ENCODE measurements around the gene ZFP92. TPM values are rescaled to one million over a fixed set of nuclear protein-coding genes. Genes with fewer than 3 reads are reported as not detected.

Gene ZFP92
- not detected in 2 replicates for total RNA-seq (2014; rRNA removed; shearing (Covaris generic))

GRCh38 chrX:153411255-153411987 lies at the start of gene ZFP92:
ZFP92 (plus strand) TSS chrX:153411472; CDS start chrX:153418323, 6,851 bp downstream.
- peak; percentile 28 for DNase-seq (ENCODE audit: low spot score)
- in situ Hi-C loops (cut with HindIII; ENCODE audit: low sequenced_read_pairs): no loop called here

DNA sequence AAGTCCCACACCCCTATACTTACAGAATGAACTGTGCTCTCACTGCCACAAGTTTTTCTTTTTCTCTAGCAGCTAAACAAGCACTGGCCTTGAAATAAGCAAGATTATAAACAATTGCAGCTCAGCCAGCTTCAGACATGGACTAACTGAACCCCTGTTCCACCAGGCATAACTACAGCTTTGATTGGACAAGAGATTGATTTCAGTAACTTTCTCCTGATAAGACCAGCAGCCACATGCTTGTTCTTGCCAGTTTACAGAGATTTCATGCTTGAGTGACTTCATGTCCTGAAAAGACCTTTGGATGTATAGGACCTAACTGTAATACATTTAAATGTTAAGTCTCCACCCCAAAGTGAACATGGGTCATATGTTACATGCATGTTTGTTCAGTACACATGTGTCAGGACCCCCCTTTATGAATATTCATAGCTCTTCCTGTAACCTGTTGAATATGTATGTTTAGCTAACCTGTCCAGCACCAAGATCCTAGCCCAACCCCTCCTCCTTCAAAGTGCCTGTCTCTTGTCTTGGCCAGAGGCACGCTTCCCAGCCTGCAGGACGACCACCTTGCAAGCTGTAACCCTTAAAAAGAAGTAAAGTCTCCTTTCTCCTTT lies 49.4 kb upstream of the ZFP92 start:
- in situ Hi-C loops (cut with HindIII; ENCODE audit: low sequenced_read_pairs): no loop called here
- no peak for DNase-seq (ENCODE audit: low spot score)

- in situ Hi-C loops (cut with HindIII; ENCODE audit: low sequenced_read_pairs): no loop called here
Observed at GRCh38 chrX:153365670-153366069, 45.6 kb upstream of the ZFP92 start.

DNA sequence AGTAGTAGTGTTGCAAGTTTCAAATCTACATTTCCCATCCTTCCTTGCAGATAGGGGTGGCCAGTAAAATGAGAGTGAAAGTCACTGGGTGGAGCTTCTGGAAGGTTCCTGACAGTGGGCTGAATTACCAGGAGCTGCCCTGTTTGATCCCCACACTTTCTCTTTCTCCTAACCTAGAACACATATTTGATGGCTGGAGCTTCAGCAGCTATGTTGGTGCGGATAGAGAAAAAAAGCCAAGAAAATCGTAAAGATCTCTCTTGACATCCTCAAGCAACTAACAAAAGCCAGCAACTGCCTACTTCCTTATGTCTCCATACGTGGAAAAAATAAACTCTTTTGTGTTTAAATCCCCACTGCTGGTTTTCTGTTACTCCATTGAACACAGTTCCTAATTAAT lies 45.2 kb upstream of the ZFP92 start:
- DNase-seq (ENCODE audit: low spot score): no peak
- in situ Hi-C loops (cut with HindIII; ENCODE audit: low sequenced_read_pairs): no loop called here

More at GRCh38 chrX:153365670-153366069, 45.6 kb upstream of the ZFP92 start:
- no peak for DNase-seq (ENCODE audit: low spot score)

- in situ Hi-C loops (cut with HindIII; ENCODE audit: low sequenced_read_pairs): no loop called here
Observed at GRCh38 chrX:153366878-153367538, 44.3 kb upstream of the ZFP92 start.

DNA sequence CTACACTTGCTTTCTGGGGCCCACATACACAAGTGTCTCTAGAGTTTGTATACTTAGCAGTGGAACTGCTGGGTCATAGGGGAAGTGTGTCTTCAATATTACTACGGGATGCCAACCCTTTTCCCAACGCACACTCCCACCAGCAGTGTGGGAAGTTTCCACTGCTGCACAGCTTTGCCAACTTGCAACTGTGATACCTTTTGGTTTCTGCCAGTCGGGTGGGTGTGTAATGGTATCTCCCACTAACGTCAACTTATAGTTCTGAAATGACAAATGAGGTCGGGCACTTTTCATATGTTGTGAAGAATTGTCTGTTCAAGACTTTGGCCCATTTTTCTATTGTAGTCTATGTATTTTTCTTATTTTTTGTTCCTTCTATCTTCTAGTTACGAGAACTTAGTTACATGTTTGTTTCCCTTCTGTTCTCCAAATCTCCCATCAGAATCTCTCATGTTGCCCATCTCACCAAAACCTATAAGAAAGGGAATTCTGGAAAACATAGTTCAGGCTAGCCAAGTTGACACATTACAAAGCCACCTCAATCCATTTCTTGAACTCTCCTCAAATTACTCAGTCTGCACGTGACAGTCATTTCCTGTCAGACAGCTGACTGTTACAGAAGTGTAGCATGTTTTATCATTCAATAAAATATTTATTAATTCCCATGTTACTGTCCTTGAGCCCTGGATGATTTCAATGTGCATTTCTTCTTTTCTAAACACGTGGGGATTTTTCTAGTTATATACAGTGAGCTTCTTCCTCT lies 40.8 kb upstream of the ZFP92 start:
- DNase-seq (ENCODE audit: low spot score): no peak
- in situ Hi-C loops (cut with HindIII; ENCODE audit: low sequenced_read_pairs): no loop called here

More at GRCh38 chrX:153366878-153367538, 44.3 kb upstream of the ZFP92 start:
- DNase-seq (ENCODE audit: low spot score): no peak

- in situ Hi-C loops (cut with HindIII; ENCODE audit: low sequenced_read_pairs): no loop called here
- DNase-seq (ENCODE audit: low spot score): no peak
Observed at GRCh38 chrX:153371256-153371655, 40.0 kb upstream of the ZFP92 start.

- no peak for DNase-seq (ENCODE audit: low spot score)
- in situ Hi-C loops (cut with HindIII; ENCODE audit: low sequenced_read_pairs): no loop called here
Observed at GRCh38 chrX:153372949-153373348, 38.3 kb upstream of the ZFP92 start.

GRCh38 chrX:153374426-153374825 lies 36.8 kb upstream of the ZFP92 start:
- in situ Hi-C loops (cut with HindIII; ENCODE audit: low sequenced_read_pairs): no loop called here
- DNase-seq (ENCODE audit: low spot score): no peak

DNA sequence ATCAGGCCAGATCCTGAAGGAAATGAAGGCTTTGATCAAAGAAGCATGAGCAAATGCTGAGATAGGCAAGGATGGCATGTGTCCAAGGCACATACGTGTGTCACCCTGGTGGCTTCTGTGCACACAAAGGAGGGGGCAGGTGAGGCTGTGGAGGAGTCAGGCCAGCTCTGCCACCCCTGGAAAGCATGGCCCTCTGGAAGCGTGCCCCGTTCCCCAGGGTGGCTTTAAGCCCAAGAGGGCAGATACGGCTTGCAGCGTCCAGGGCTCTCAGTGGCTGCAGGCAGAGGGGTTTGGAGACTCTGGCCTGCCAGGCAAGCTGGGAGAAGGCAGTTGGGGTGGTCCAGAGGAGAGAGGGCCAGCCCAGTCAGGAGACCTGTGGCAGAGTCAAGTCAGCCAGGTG lies 35.7 kb upstream of the ZFP92 start:
- DNase-seq (ENCODE audit: low spot score): no peak
- in situ Hi-C loops (cut with HindIII; ENCODE audit: low sequenced_read_pairs): no loop called here

DNA sequence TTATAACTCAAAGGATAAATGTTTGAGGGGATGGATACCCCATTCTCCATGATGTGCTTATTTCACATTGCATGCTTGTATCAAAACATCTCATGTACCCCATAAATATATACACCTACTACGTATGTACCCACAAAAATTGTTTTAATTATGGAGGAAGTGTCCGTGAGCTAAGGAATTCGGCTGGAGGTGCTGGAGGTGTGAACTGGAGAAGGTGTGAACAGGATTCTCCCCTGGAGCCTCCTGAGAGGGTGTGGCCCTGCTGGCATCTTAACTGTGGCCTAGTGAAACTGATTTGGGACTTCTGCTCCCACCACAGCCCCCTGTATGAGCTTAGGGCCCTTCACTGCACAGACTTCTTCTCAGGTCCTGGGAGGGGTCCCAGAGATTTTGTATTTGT lies 33.5 kb upstream of the ZFP92 start:
- DNase-seq (ENCODE audit: low spot score): no peak
- in situ Hi-C loops (cut with HindIII; ENCODE audit: low sequenced_read_pairs): no loop called here

DNA sequence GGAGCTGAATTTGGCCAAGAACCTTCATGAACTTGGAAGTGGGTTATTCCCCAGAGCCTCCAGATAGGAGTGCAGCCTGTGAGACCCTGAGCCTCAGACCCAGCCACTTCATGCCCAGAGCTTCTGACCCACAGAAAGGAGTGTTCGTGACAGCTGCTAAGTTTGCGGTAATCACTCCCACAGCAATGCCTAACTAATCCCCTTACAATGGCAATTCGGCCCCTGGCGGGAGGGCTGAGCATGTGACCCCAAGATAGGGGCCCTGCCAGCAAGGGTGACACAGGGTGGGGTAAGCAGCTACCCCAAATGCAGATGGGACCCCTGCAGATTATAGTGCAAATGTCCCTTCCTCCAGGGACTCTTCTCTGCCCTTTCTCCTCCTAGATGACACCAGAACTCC lies 32.7 kb upstream of the ZFP92 start:
- no peak for DNase-seq (ENCODE audit: low spot score)
- in situ Hi-C loops (cut with HindIII; ENCODE audit: low sequenced_read_pairs): no loop called here

DNA sequence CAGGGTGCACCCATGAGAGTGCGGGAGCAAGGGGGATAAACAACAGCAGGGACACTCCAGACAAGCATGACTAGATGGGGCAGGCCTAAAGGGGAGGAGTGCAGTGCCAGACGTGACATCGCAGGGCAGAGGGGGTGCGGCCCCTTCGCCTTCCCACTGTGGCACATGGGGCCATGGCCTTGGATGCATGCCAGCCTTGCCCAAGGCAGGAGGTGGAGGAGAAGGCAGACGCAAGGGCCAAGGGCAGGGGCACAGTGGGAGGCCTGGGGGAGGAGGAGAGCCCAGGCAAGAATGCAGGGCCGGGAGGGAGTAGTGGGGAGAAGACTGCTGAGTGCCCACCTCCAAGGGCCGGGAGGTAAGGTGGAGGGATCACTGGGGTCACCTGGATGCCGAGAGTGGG lies 31.8 kb upstream of the ZFP92 start:
- DNase-seq (ENCODE audit: low spot score): no peak
- in situ Hi-C loops (cut with HindIII; ENCODE audit: low sequenced_read_pairs): no loop called here

- in situ Hi-C loops (cut with HindIII; ENCODE audit: low sequenced_read_pairs): no loop called here
- no peak for DNase-seq (ENCODE audit: low spot score)
Observed at GRCh38 chrX:153379971-153380581, 31.2 kb upstream of the ZFP92 start.

- in situ Hi-C loops (cut with HindIII; ENCODE audit: low sequenced_read_pairs): no loop called here
- DNase-seq (ENCODE audit: low spot score): no peak
Observed at GRCh38 chrX:153380691-153381090, 30.6 kb upstream of the ZFP92 start.

- in situ Hi-C loops (cut with HindIII; ENCODE audit: low sequenced_read_pairs): no loop called here
- DNase-seq (ENCODE audit: low spot score): peak; percentile 43
Observed at GRCh38 chrX:153381684-153382532, 29.4 kb upstream of the ZFP92 start.

DNA sequence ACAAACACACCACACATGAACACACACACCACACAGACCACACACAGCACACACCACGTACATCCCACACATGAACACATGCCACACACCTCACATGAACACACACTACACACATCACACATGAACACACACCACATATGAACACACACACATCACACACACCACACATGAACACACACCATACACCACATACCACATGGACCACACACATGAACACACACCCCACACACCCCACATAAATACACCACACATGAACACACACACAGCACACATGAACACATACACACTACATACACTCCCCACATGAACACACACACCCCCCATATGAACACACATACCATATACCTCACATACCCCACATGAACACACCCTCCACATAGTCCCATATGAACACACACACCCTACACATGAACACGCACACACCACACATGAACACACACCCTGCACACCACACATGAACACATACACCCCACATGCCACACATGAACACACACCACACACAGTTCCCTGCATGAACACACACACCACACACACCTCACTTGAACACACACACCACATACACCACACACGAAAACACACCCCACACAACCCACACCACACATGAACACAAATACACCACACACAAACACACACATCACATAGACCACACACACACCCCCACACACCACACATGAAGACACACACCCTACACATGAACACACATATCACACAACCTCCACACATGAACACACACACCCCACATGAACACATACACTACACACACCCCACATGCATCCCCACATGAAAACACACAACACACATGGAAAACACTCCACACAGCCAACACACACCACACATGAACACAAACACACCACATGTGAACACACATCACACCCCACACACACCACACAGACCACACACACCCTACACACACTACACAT lies 28.4 kb upstream of the ZFP92 start:
- in situ Hi-C loops (cut with HindIII; ENCODE audit: low sequenced_read_pairs): no loop called here
- no peak for DNase-seq (ENCODE audit: low spot score)

Data from G401 (cell line).